Choroid plexus epithelial cell (primary cell): ENCODE data around the gene SORBS1.
A peak's percentile ranks its signal among the peaks of the same experiment; 100 is the strongest.

ENCODE experiments used
- DNase-seq: peaks from one replicate; pipeline ENCODE4 v3.0.0-alpha.2; 2010; ENCODE audit warnings: low read depth
- H3K4me3 ChIP-seq: 2 replicates; pipeline ENCODE4 v1.5.1; 2011; ENCODE audit warnings: low read depth, mild to moderate bottlenecking, control low read depth, low read length, moderate library complexity
- CTCF ChIP-seq: conservative IDR thresholded peaks from 2 replicates; pipeline ENCODE4 v1.5.1; 2011; ENCODE audit warnings: low read depth, mild to moderate bottlenecking, control low read depth, inconsistent platforms, low read length, moderate library complexity

Gene SORBS1

GRCh38 chr10:95278061-95278988, 282.8 kb downstream of the SORBS1 start:
- peak; percentile 98 for DNase-seq
- no peak overlapping the region for H3K4me3 ChIP-seq
- no peak for TF ChIP-seq CTCF

- peak; percentile 51 for DNase-seq
- H3K4me3 ChIP-seq: no peak overlapping the region
- TF ChIP-seq CTCF: no peak
Measured at GRCh38 chr10:95277614-95278013, 283.6 kb downstream of the SORBS1 start.

- no peak overlapping the region for H3K4me3 ChIP-seq
- no peak for TF ChIP-seq CTCF
- no peak for DNase-seq
Measured at GRCh38 chr10:95277201-95277570, 284.0 kb downstream of the SORBS1 start.

- no peak for TF ChIP-seq CTCF
- H3K4me3 ChIP-seq: no peak overlapping the region
- peak; percentile 62 for DNase-seq
Measured at GRCh38 chr10:95276367-95277200, 284.6 kb downstream of the SORBS1 start.

- peak; percentile 85 for DNase-seq
- no peak overlapping the region for H3K4me3 ChIP-seq
- no peak for TF ChIP-seq CTCF
Measured at GRCh38 chr10:95275726-95276366, 285.3 kb downstream of the SORBS1 start.

GRCh38 chr10:95273393-95274312, 287.5 kb downstream of the SORBS1 start:
- TF ChIP-seq CTCF: no peak
- DNase-seq: peak; percentile 96
- H3K4me3 ChIP-seq: no peak overlapping the region
